Measurements from ENCODE around the gene MRM2. TPM values are rescaled to one million over a fixed set of nuclear protein-coding genes. Genes with fewer than 3 reads are reported as not detected.

The MRM2 gene
- polyA plus RNA-seq, 1 donor from 2014 or later, result 21.4 TPM

Other genes starting within 250 kb of the MRM2 start
- 31.4 and 59.7 TPM in 2 replicates for gene MAD1L1, start 9.3 kb downstream of the MRM2 start, polyA plus RNA-seq
- 67.8 and 78.9 TPM in 2 replicates for gene NUDT1, start within 50 bp of the MRM2 start, polyA plus RNA-seq
- 4.4 and 5.7 TPM in 2 replicates for gene SNX8, start 72.2 kb upstream of the MRM2 start, polyA plus RNA-seq
- 65.1 and 73.7 TPM in 2 replicates for gene EIF3B, start 112.6 kb upstream of the MRM2 start, polyA plus RNA-seq
- gene CHST12, start 161.4 kb upstream of the MRM2 start, polyA plus RNA-seq, result 6.4 and 8.6 TPM in 2 replicates
- not detected in 2 replicates for gene GRIFIN, start 234.2 kb upstream of the MRM2 start, polyA plus RNA-seq